H1 (cell line): ENCODE measurements around the gene ITPKC. TPM values are rescaled to one million over a fixed set of nuclear protein-coding genes. Genes with fewer than 3 reads are reported as not detected.

Experiments
- ASH2L ChIP-seq: fragments of 200-600, 300-600 bp; sonication (generic); IDR thresholded peaks from one replicate; pipeline ENCODE4 v1.7.1; 2017; ENCODE audit warnings: low read length
- CHD2 ChIP-seq: IDR thresholded peaks from 2 replicates; pipeline ENCODE4 v1.6.1; 2012; ENCODE audit warnings: low read length, improper control_type of control experiment
- CREB1 ChIP-seq: IDR thresholded peaks from 2 replicates; pipeline ENCODE4 v1.6.1; 2012; ENCODE audit warnings: inconsistent platforms
- EZH2 ChIP-seq: fragments of 200-600 bp; sonication (generic); IDR thresholded peaks from 2 replicates; pipeline ENCODE4 v1.7.1; 2012; ENCODE audit warnings: low read depth, mild to moderate bottlenecking, moderate library complexity, low read length, inconsistent platforms; ENCODE audit not compliant: severe bottlenecking
- GABPA ChIP-seq: IDR thresholded peaks from 2 replicates; pipeline ENCODE4 v1.6.1; 2011; ENCODE audit warnings: mild to moderate bottlenecking, low read length, moderate library complexity, borderline replicate concordance; ENCODE audit not compliant: insufficient read depth
- HDAC6 ChIP-seq: IDR thresholded peaks from one replicate; pipeline ENCODE4 v1.7.1; 2012; ENCODE audit warnings: low read depth, mild to moderate bottlenecking, inconsistent platforms, low read length, moderate library complexity
- JUN ChIP-seq: IDR thresholded peaks from 2 replicates; pipeline ENCODE4 v1.6.1; 2011; ENCODE audit warnings: low read depth, mild to moderate bottlenecking, improper control_type of control experiment, low read length
- MAFK ChIP-seq: IDR thresholded peaks from 2 replicates; pipeline ENCODE4 v1.6.1; 2012; ENCODE audit warnings: low read depth, mild to moderate bottlenecking, improper control_type of control experiment, low read length
- NRF1 ChIP-seq: IDR thresholded peaks from 2 replicates; pipeline ENCODE4 v1.6.1; 2011; ENCODE audit warnings: mild to moderate bottlenecking, low read depth, low read length, improper control_type of control experiment
- PHF8 ChIP-seq: fragments of 200-600 bp; sonication (generic); conservative IDR thresholded peaks from 2 replicates; pipeline ENCODE4 v1.7.1; 2012; ENCODE audit warnings: low read depth, mild to moderate bottlenecking, inconsistent platforms, low read length, moderate library complexity
- POLR2AphosphoS5 ChIP-seq: IDR thresholded peaks from 2 replicates; pipeline ENCODE4 v1.6.1; 2011; ENCODE audit warnings: low read depth, low read length
- POU5F1 ChIP-seq: IDR thresholded peaks from 2 replicates; pipeline ENCODE4 v1.6.1; 2011; ENCODE audit warnings: low read depth, mild to moderate bottlenecking, low read length, moderate library complexity
- RAD21 ChIP-seq, 2 experiments: IDR thresholded peaks in 1 of 2; conservative IDR thresholded peaks in 1 of 2; 2 replicates each; pipeline ENCODE4 v1.6.1; 2011; ENCODE audit warnings: low read depth in 2 of 2, low read length in 2 of 2, improper control_type of control experiment in 1 of 2, inconsistent platforms in 1 of 2, mild to moderate bottlenecking in 1 of 2, moderate library complexity in 1 of 2
- RBBP5 ChIP-seq: IDR thresholded peaks from 2 replicates; pipeline ENCODE4 v1.7.1; 2012; ENCODE audit warnings: low read depth, mild to moderate bottlenecking, inconsistent platforms, low read length, moderate library complexity, borderline replicate concordance
- RFX5 ChIP-seq: IDR thresholded peaks from 2 replicates; pipeline ENCODE4 v1.6.1; 2011; ENCODE audit warnings: low read depth, low read length, improper control_type of control experiment, borderline replicate concordance
- RXRA ChIP-seq: IDR thresholded peaks from 2 replicates; pipeline ENCODE4 v1.6.1; 2011; ENCODE audit warnings: low read depth, mild to moderate bottlenecking, low read length, moderate library complexity; ENCODE audit not compliant: insufficient read depth
- SAP30 ChIP-seq: fragments of 300-600 bp; sonication (generic); IDR thresholded peaks from 2 replicates; pipeline ENCODE4 v1.7.1; 2012; ENCODE audit warnings: low read length, moderate library complexity, mild to moderate bottlenecking, inconsistent platforms; ENCODE audit not compliant: insufficient read depth, insufficient replicate concordance
- SIRT6 ChIP-seq: IDR thresholded peaks from one replicate; pipeline ENCODE4 v1.7.1; 2012; ENCODE audit warnings: low read length, inconsistent platforms
- SIX5 ChIP-seq: IDR thresholded peaks from 2 replicates; pipeline ENCODE4 v1.6.1; 2011; ENCODE audit warnings: mild to moderate bottlenecking, low read depth, low read length
- SP2 ChIP-seq: IDR thresholded peaks from 2 replicates; pipeline ENCODE4 v1.6.1; 2012; ENCODE audit warnings: mild to moderate bottlenecking, low read length, inconsistent platforms
- TAF1 ChIP-seq: IDR thresholded peaks from 2 replicates; pipeline ENCODE4 v1.6.1; 2011; ENCODE audit warnings: mild to moderate bottlenecking, low read depth, low read length
- TBP ChIP-seq: IDR thresholded peaks from 2 replicates; pipeline ENCODE4 v1.6.1; 2011; ENCODE audit warnings: low read depth, low read length, improper control_type of control experiment
- YY1 ChIP-seq: IDR thresholded peaks from 2 replicates; pipeline ENCODE4 v1.6.1; 2011; ENCODE audit warnings: low read depth, mild to moderate bottlenecking, low read length
- ZNF274 ChIP-seq: IDR thresholded peaks from 2 replicates; pipeline ENCODE4 v1.7.0; 2012; ENCODE audit warnings: low read length, borderline replicate concordance; ENCODE audit errors: extremely low read depth
- polyA plus RNA-seq, 7 experiments: library from polyadenylated mRNA; depleted of rRNA in 3 of 7; stranded (reverse) in 5 of 7; unstranded in 2 of 7; fragments of >200 nt in 5 of 7; fragments of 200-250 nt in 2 of 7; gene quantifications; 1 replicate in 5 of 7; 2 replicates in 1 of 7; 4 replicates in 1 of 7; pipeline versions ENCODE4 v1.2.1 to v1.2.3, GENCODE V29; 2011 to 2013; ENCODE audit warnings: missing spikeins in 2 of 7, mixed read lengths in 2 of 7
- total RNA-seq: library from RNA; stranded (reverse); fragmentation: NEBNext Ultra II Directional; extraction: Animal tissue kit (Norgen Biotek cat#: 25700); gene quantifications from 2 replicates; pipeline ENCODE4 v1.2.1, GENCODE V29; 2021
- TF ChIP-seq, protein P1 (sequence below): IDR thresholded peaks from 2 replicates; pipeline ENCODE4 v1.6.1; 2011; ENCODE audit warnings: low read length, improper control_type of control experiment

Gene ITPKC
- total and polyA plus RNA-seq, 2 of the 8 experiments (the other 6 are each of a cell fraction or from before 2014, with no cell fraction given), result 5.2 to 8.9 TPM

DNA sequence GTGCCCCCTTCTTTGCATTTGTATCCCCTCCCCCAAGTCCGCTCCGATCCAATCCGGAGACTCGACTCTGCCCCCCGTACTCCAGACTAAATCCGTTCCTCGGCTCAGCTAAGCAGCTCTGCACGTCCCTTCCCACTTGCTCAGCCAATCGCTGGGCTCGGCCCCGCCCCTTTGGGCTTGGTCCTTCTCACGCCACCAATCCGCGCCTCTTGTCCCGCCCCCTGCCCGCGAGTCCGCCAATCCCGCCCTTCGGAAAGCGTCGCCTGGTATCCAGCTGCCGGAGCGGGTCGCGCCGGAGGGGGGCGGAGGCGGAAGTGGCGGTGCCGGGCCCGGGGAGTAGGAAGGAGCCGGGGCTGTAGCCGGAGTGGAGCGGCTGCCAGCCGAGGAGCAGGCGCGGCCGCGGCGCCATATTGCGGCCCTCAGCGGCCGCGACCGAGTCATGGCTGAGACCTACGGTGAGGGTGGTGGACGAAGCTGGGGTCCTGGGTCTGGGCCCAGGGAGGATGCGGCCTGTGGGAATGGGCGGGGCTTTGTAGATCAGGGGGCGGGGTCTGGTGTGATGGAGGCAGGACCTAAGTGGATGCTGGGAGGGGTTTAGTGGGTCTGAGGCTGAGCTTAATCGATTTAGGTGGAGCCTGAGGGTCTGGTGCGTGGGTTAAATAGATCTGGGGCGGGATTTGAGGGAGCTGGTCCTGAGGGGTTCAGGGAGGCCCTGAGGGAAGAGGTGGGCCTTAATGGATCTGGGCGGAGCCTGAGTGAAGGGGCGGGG, 61.2 kb downstream of the ITPKC start, which contains the start of gene RAB4B (continued):
- TF ChIP-seq SP2 (peak; percentile 75), EZH2 (no peak), SIRT6 (no peak), POU5F1 (no peak), POLR2AphosphoS5 (no peak), PHF8 (peak; percentile 72), TBP (no peak), SAP30 (no peak), MAFK (no peak), CREB1 (peak; percentile 78), SIX5 (no peak), RXRA (no peak), RFX5 (no peak; the same call in 1 of the 2 replicates), GABPA (no peak), YY1 (peak; percentile 82; the same call in 1 of the 2 replicates), TAF1 (peak; percentile 58), RBBP5 (no peak), CHD2 (peak; percentile 87), JUN (no peak), NRF1 (no peak), HDAC6 (no peak), ASH2L (peak; percentile 58), RAD21 (IDR thresholded peaks at IDR 0.05 in 1 of 2, conservative IDR thresholded peaks at IDR 0.05 in 1 of 2; ENCODE audit: low read depth in 2 of 2, low read length in 2 of 2) (no peak), ZNF274 (no peak)
- TF ChIP-seq, protein P1, sequence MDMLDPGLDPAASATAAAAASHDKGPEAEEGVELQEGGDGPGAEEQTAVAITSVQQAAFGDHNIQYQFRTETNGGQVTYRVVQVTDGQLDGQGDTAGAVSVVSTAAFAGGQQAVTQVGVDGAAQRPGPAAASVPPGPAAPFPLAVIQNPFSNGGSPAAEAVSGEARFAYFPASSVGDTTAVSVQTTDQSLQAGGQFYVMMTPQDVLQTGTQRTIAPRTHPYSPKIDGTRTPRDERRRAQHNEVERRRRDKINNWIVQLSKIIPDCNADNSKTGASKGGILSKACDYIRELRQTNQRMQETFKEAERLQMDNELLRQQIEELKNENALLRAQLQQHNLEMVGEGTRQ, result no peak
